Measurements from ENCODE around the gene LRRC55. TPM values are rescaled to one million over a fixed set of nuclear protein-coding genes. Genes with fewer than 3 reads are reported as not detected.

Gene LRRC55
- polyA plus RNA-seq, 2 of the 4 experiments (the other 2 are of a cell fraction), result 0.01 TPM; not detected in 1

DNA sequence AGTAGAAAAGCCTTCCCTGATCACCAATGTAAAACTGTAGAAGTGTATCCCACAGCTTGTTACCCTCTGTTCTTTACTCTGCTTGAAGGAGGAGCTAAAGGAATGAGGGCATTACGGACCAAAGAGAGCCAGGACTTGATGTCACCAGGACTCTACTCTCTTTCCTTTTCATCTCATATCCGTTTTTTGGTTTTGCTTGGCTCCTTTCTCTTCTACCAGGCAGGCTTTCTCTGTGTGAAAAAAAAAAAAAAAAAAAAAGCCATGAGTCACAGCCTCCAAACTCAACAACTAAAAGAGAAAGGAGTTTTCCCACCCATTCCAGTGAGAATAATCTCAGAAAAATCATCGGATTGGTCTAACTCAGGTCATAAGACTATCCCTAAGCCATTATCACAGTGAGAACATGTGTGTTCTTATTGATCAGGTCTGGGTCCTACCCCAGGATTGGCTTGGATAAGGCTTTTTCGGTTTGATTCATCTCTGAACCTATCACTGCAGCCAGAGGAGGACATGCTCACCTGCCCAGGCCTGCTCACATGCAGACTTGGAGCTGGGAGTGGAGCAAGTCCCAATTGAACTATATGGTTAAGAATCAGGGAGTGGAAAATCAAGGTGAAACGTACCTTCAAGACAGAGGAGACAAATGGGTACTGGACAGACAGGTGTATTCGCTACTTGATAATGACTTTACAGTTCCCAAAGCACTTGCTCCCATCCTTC is 19.4 kb upstream of the LRRC55 start (continued):
- TF ChIP-seq, protein P1, sequence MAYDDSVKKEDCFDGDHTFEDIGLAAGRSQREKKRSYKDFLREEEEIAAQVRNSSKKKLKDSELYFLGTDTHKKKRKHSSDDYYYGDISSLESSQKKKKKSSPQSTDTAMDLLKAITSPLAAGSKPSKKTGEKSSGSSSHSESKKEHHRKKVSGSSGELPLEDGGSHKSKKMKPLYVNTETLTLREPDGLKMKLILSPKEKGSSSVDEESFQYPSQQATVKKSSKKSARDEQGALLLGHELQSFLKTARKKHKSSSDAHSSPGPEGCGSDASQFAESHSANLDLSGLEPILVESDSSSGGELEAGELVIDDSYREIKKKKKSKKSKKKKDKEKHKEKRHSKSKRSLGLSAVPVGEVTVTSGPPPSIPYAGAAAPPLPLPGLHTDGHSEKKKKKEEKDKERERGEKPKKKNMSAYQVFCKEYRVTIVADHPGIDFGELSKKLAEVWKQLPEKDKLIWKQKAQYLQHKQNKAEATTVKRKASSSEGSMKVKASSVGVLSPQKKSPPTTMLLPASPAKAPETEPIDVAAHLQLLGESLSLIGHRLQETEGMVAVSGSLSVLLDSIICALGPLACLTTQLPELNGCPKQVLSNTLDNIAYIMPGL (CRISPR knock-in tag; IDR thresholded peaks at IDR 0.05; ENCODE audit: borderline replicate concordance), result no peak
- no peak for TF ChIP-seq FOSB (CRISPR knock-in tag; IDR thresholded peaks at IDR 0.05)
- TF ChIP-seq FOXS1 (CRISPR knock-in tag; IDR thresholded peaks at IDR 0.05), result no peak
- TF ChIP-seq, protein P2, sequence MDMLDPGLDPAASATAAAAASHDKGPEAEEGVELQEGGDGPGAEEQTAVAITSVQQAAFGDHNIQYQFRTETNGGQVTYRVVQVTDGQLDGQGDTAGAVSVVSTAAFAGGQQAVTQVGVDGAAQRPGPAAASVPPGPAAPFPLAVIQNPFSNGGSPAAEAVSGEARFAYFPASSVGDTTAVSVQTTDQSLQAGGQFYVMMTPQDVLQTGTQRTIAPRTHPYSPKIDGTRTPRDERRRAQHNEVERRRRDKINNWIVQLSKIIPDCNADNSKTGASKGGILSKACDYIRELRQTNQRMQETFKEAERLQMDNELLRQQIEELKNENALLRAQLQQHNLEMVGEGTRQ (IDR thresholded peaks at IDR 0.05), result no peak
- no peak for TF ChIP-seq ESRRA (IDR thresholded peaks at IDR 0.05; ENCODE audit: borderline replicate concordance, low read length)
- no peak for TF ChIP-seq EHMT2 (IDR thresholded peaks at IDR 0.05; ENCODE audit: low read depth)
- TF ChIP-seq HDAC2 (IDR thresholded peaks at IDR 0.05), result no peak
- TF ChIP-seq BHLHE40 (IDR thresholded peaks at IDR 0.05; ENCODE audit: low read depth, low read length), result no peak
- no peak for TF ChIP-seq SREBF2 (IDR thresholded peaks at IDR 0.05)

DNA sequence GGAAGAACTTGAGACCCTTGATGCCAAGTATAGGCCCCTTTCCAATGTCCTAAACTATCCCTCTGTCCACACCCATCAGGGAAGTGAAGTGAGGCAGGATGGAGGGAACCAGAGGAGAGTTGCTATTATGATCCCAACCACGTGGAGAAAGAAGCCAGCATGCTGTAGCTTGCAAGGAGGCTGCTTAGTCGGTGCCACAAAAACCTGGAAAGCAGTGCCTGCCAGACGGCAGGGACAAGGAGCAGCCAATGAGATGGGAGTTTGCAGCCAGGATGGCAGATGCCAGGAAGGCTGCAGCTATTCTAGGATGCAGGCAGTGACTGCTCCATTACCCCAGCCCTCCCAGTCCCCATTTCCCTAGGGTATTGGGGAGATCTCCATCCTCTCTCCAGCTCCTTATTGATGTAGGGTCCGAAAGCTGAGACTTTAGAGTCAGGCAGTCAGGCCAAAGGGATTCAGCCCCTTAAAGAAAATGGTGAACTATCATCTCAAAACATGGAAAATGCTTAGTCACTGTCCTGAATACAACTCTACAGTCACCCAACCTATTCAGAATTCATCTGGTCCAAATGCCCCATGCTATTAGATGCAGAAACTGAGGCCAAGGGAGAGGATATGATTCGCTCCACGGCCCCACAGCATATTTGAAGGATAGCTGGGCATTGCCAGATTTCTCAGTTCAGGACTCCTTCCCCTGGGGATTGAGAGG is 18.4 kb upstream of the LRRC55 start:
- ATAC-seq (no peak), DNase-seq (ENCODE audit: low read depth in 1 of 2, low spot score in 1 of 2) (no peak), FAIRE-seq (no peak)
- CTCF ChIA-PET, result interaction anchor here (0.6 to 1.5 kb wide), 3 partner anchors 8 to 442 kb away, joined by 3 to 5 read pairs (median 3); no protein-coding TSS in a partner anchor
- peaks cover 10% of the 10 kb centered on the region; the same call in 2 of the 3 replicates for H3K4me1 ChIP-seq
- H3K4me3 ChIP-seq, result no peak overlapping the region
- no peak overlapping the region for H3K4me2 ChIP-seq
- peak overlapping the region in 1 of 2 experiments; percentile 68; a peak in 3 of 6 replicates for H3K27ac ChIP-seq
- WGBS (ENCODE audit: missing lambda C conversion rate), result 78% methylated on average over 6 of the region's 6 CpGs
- H3K9me3 ChIP-seq, result no peaks in the 10 kb centered on the region
- TF ChIP-seq ZC3H11A (IDR thresholded peaks at IDR 0.05) (no peak), JUNB (IDR thresholded peaks at IDR 0.05) (no peak), NFE2L2 (conservative IDR thresholded peaks at IDR 0.05; ENCODE audit: low read length) (peak; percentile 48), HEYL (CRISPR knock-in tag; IDR thresholded peaks at IDR 0.05) (no peak), MAFK (IDR thresholded peaks at IDR 0.05; ENCODE audit: partially characterized antibody) (peak; percentile 65), CBX2 (IDR thresholded peaks at IDR 0.05; ENCODE audit: borderline replicate concordance, low read depth) (no peak)
- TF ChIP-seq, protein P3, sequence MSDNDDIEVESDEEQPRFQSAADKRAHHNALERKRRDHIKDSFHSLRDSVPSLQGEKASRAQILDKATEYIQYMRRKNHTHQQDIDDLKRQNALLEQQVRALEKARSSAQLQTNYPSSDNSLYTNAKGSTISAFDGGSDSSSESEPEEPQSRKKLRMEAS (IDR thresholded peaks at IDR 0.05), result no peak
- POLR2A ChIA-PET, result no interaction called here

DNA sequence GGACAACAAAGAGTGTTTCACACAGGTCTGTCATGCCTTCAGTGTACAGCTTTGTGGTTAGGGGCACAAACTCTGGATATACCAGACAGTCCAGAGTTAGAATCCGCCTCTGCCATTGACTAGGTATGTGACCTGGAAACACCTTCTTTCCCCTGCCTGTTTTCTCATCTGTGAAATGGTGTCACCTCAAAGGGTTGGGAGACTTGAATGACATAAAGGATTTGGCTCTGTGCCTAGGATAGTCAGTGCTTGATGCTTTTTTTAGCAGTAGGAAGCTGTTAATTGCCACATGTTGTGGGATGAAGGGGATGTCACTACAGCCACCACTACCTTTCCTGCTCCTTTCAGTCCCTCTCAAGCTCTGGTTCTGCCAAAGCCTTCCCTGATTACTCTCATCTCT is 17.4 kb upstream of the LRRC55 start:
- CTCF ChIA-PET, result interaction anchor here (1.4 kb wide), 1 partner anchor 323 kb away, joined by 3 read pairs; no protein-coding TSS in a partner anchor
- 90% methylated on average over 1 of the region's 1 CpG for WGBS (ENCODE audit: missing lambda C conversion rate)
- POLR2A ChIA-PET, result no interaction called here
- ATAC-seq (no peak), DNase-seq (ENCODE audit: low read depth in 1 of 2, low spot score in 1 of 2) (no peak), FAIRE-seq (no peak)
- H3K27ac ChIP-seq, result peak overlapping the region in 1 of 2 experiments; percentile 68; a peak in 2 of 6 replicates
- H3K4me2 ChIP-seq, result no peak overlapping the region
- no peak overlapping the region for H3K4me3 ChIP-seq
- peaks cover 10% of the 10 kb centered on the region; the same call in 2 of the 3 replicates for H3K4me1 ChIP-seq
- H3K9me3 ChIP-seq, result peaks cover 2% of the 10 kb centered on the region; the same call in 1 of the 3 replicates
- TF ChIP-seq CBX2 (IDR thresholded peaks at IDR 0.05; ENCODE audit: borderline replicate concordance, low read depth) (no peak), NPAS2 (CRISPR knock-in tag; IDR thresholded peaks at IDR 0.05; ENCODE audit: borderline replicate concordance) (no peak), HEYL (CRISPR knock-in tag; IDR thresholded peaks at IDR 0.05) (no peak), FOXS1 (CRISPR knock-in tag; IDR thresholded peaks at IDR 0.05) (no peak), JUN (IDR thresholded peaks at IDR 0.05) (no peak), RAD21 (conservative IDR thresholded peaks at IDR 0.05 in 1 of 2, IDR thresholded peaks at IDR 0.05 in 1 of 2) (no peak), PHF8 (IDR thresholded peaks at IDR 0.05; ENCODE audit: borderline replicate concordance, low read depth) (no peak), HOXB13 (CRISPR knock-in tag; IDR thresholded peaks at IDR 0.05; ENCODE audit: low read depth) (no peak), RARB (CRISPR knock-in tag; IDR thresholded peaks at IDR 0.05) (no peak), MYC (IDR thresholded peaks at IDR 0.05; ENCODE audit: borderline replicate concordance, low read length) (no peak)
- TF ChIP-seq, protein P4, sequence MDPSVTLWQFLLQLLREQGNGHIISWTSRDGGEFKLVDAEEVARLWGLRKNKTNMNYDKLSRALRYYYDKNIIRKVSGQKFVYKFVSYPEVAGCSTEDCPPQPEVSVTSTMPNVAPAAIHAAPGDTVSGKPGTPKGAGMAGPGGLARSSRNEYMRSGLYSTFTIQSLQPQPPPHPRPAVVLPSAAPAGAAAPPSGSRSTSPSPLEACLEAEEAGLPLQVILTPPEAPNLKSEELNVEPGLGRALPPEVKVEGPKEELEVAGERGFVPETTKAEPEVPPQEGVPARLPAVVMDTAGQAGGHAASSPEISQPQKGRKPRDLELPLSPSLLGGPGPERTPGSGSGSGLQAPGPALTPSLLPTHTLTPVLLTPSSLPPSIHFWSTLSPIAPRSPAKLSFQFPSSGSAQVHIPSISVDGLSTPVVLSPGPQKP (IDR thresholded peaks at IDR 0.05; ENCODE audit: low read depth, low read length), result no peak
- TF ChIP-seq, protein P5, sequence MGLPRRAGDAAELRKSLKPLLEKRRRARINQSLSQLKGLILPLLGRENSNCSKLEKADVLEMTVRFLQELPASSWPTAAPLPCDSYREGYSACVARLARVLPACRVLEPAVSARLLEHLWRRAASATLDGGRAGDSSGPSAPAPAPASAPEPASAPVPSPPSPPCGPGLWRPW (IDR thresholded peaks at IDR 0.05), result no peak
- TF ChIP-seq, protein P6, sequence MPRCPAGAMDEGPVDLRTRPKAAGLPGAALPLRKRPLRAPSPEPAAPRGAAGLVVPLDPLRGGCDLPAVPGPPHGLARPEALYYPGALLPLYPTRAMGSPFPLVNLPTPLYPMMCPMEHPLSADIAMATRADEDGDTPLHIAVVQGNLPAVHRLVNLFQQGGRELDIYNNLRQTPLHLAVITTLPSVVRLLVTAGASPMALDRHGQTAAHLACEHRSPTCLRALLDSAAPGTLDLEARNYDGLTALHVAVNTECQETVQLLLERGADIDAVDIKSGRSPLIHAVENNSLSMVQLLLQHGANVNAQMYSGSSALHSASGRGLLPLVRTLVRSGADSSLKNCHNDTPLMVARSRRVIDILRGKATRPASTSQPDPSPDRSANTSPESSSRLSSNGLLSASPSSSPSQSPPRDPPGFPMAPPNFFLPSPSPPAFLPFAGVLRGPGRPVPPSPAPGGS (IDR thresholded peaks at IDR 0.05), result no peak
